GM18861 (cell line): ENCODE measurements around the gene CLDN4.
A peak's percentile ranks its signal among the peaks of the same experiment; 100 is the strongest.
"Not testable (repeated sequence)": the region's sequence is repeated elsewhere in the genome, so short reads cannot be mapped to it uniquely, and the experiment has no call there.

Source experiments
- ATAC-seq: cut with Tn5 transposase; IDR thresholded peaks from one replicate; pipeline ENCODE4 v1.9.1; 2021; ENCODE audit not compliant: unreplicated experiment

Gene CLDN4

GRCh38 chr7:73842067-73842976 lies 11.5 kb downstream of the CLDN4 start, which contains the start of gene METTL27:
METTL27 (minus strand) TSS chr7:73842516; CDS start chr7:73842140, 376 bp downstream.
- peak; percentile 87 for ATAC-seq

- no peak for ATAC-seq
These were observed 13.3 kb downstream of the CLDN4 start for GRCh38 chr7:73844131-73844547.

DNA sequence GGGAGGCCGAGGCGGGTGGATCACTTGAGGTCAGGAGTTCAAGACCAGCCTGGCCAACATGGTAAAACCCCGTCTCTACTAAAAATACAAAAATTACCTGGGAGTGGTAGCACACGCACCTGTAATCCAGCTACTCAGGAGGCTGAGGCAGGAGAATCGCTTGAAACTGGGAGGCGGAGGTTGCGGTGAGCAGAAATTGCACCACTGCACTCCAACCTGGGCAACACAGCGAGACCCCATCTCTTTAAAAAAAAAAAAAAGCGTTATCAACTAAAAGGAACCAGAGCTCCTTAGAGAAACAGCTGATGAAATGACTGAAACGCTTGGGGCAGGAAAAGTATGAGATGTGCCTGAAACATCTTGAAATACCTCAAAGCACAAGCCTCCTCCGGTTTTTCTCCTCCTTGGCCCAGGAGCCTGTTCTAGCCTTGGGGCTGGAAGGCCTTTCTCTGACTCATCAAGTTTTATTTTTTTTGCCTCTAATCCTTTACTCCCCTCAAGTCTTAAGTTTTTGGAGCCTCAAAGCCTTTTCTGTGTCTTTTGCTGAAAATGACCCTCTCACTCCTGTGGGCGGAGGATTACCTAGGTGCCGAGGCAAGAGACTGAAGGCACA lies 14.2 kb downstream of the CLDN4 start:
- no peak for ATAC-seq

DNA sequence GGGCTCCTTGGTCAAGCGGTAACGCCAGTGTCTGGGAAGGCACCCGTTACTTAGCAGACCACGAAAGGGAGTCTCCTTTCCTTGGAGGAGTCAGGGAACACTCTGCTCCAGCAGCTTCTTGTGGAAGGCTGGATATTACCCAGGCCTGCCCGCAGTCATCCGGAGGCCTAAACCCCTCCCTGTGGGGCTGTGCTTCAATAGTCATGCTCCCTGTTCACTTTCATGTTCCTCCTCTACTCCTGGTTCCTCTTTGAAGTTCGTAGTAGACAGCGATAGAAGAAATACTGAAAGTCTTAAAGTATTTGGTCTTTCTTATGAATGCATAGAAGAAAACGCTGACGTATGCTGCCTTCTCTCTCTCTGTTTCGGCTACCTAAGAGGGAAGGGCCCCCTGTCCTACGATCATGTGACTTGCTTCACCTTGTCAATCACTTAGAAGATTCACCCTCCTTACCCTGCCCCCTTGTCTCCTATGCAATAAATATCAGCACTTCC lies 15.0 kb downstream of the CLDN4 start:
- ATAC-seq: not testable (repeated sequence)

DNA sequence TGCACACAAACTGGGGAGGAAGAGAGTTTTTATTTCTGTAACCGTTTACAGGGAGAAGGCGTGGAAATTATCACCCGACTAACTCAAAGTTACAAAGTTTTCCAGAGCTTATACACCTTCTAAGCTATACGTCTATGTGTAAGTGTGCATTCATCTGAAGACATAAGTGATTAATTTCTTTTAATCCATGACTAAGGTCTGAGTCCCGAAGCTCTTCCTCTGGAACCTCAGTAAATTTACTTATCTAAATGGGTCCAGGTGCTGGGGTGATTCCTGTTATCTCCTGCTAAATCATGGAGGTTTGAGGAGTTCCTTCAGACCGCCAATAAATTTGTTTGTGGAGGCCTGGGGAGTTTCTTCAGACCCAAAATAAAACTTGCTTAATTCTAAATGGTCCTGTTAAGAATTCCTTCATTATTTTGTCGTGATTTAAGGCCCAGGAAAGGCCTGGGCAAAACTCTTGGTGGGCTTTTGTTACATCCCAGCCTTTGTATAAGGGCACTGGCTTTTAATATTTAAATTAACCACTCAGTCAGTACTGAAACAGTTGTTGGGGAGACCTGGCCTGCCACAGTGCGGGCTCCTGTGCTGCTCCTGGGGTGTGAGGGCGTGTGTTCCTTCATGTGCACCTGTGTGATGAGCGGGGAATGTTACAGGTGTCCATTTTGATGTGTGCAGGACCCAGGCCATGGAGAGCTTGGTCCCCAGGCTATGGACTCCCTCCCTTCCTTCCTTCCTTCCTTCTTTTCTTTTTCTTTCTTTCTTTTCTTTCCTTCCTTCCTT lies 17.3 kb downstream of the CLDN4 start:
- ATAC-seq: no peak

- ATAC-seq: no peak
These were observed 20.0 kb downstream of the CLDN4 start for GRCh38 chr7:73850781-73851207.

DNA sequence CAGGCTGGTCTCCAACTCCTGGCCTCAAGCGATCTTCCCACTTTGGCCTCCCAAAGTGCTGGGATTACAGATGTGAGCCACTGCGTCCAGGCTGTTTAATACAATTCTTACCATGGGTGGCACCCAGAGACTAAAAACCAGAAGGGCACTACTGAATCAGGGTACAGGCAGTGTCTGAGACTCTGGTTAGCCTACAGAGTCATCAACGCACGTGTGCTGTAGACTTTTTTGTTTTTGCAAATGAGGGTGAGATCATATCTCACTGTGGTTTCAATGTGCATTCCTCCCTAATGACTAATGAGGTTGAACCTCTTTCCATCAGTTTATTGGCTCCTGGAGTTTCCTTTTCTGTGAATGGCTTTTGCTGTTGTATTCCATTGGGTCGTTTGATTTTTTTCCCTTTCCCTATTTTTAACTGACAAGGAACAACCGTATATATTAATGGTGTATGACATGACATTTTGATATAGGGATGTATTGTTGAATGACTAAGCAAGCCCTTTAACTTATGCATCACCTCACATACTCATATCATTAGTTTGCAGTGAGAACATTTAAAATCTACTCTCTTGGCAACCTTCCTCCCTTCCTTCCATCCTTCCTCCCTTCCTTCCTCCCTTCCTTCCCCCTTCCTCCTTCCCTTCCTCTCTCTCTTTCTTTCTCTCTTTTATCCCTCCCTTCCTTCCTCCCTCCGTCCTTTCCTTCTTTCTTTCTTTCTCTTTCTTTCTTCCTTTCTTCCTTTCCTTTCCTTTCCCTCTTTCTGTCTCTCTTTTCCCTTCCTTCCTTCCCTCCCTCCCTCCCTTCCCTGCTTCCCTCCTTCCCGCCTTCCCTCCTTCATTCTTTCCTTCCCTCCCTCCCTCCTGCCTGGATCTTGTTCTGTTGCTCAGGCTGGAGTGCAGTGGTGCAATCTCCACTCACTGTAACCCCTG lies 20.9 kb downstream of the CLDN4 start:
- ATAC-seq: peak; percentile 78

GRCh38 chr7:73852500-73852899 lies 21.7 kb downstream of the CLDN4 start:
- ATAC-seq: no peak

GRCh38 chr7:73856941-73857340 lies 26.1 kb downstream of the CLDN4 start:
- ATAC-seq: no peak

DNA sequence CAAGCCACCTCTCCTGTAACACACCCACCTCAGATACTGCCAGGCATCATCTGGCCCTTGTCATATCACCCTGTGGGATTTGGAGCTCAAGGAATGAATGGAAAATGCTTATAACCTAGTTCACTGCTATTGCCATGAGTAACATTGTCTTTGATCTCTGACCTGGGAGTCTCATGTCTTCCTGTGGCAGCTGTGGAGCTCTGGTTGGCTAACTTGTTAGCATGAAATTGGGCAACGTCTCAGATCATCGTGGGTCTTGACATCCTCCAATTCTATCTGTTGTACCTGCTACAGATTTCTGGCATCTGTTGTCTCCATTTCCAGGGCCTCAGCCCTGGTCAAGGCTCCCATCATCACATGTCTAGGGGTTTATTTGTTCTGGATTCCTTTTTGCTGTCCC lies 28.0 kb downstream of the CLDN4 start:
- ATAC-seq: no peak

DNA sequence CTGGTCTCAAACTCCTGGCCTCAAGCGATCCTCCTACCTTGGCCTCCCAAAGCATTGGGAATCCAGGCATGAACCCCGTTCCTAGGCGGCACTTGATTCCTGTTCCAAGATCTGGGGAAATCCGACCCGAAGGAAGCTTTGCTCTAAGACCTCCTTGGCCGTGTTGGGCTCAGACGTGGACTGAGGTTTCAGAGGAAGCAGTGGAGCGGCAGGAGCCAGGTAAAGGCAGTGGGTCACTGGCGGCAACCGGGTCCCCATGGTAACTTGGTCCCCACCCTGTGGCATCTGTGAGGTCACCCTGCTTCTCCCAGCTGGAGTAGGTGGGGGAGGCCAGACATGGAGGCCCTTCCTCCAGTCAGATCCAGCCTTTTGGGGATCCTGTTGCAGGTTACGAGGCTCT lies 30.1 kb downstream of the CLDN4 start, which contains the start of gene TMEM270:
TMEM270 (plus strand) TSS at position 301 of the 400 bp plus-strand sequence; CDS start at position 337, 36 bp downstream.
- no peak for ATAC-seq

GRCh38 chr7:73861305-73861704 lies 30.5 kb downstream of the CLDN4 start:
- no peak for ATAC-seq

DNA sequence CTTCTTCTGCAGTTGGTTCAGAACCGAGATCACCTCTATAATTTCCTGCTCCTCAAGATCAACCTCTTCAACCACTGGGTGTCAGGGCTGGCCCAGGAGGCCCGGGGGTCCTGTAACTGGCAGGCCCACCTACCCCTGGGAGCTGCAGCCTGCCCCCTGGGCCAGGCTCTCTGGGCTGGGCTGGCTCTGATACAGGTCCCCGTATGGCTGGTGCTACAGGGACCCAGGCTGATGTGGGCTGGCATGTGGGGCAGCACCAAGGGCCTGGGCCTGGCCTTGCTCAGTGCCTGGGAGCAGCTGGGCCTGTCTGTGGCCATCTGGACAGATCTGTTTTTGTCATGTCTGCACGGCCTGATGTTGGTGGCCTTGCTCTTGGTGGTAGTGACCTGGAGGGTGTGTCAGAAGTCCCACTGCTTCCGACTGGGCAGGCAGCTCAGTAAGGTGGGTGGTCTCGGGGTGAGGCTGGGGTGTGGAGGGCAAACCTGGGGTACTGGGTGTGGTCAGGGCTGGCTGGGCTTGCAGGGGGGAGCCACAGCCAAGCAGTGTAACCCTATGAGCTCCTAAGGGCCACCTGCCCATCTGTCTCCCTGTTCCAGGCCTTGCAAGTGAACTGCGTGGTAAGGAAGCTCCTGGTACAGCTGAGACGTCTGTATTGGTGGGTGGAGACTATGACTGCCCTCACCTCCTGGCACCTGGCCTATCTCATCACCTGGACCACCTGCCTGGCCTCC lies 34.4 kb downstream of the CLDN4 start:
- no peak for ATAC-seq

GRCh38 chr7:73865738-73866445 lies 35.1 kb downstream of the CLDN4 start:
- no peak for ATAC-seq

DNA sequence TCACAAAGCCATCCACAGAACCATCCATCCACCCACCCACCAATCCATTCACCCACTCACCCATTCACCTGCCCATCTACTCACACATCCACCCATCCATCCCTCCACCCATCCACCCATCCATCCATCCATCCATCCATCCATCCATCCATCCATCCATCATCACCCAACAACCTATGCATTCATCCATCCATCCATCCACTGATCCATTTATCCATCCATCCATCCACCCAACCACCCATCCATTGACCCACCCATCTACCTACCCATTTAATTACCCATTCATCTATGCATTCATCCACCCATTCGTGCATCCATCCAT lies 35.6 kb downstream of the CLDN4 start:
- ATAC-seq: no peak

- no peak for ATAC-seq
These were observed 38.4 kb downstream of the CLDN4 start for GRCh38 chr7:73869011-73869798.

DNA sequence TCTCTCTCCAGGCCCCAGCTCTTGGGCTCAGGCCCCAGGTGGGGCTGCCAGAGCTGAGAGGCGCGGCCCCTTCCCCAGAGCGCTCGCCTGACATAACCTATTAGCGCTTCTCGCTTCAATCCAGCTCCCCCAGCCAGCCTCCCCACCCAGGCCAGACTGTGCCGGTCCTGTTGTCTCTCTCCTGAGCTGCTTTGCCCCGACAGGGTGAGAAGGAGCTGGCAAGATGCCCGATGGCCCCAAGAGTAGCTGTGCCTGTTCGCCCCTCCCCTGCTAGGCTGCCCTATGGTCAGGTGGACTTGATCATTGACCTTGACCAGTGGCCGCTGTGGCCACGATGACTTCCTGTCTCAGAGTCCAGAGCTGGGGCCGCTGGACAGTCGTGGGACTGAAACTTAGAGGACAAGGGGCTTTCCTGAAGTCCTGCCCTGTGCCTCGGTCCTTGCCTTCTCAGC lies 39.3 kb downstream of the CLDN4 start:
- ATAC-seq: no peak
